ENCODE results near the gene LIN7A.
"Not testable (repeated sequence)": the region's sequence is repeated elsewhere in the genome, so short reads cannot be mapped to it uniquely, and the experiment has no call there.

Gene LIN7A

DNA sequence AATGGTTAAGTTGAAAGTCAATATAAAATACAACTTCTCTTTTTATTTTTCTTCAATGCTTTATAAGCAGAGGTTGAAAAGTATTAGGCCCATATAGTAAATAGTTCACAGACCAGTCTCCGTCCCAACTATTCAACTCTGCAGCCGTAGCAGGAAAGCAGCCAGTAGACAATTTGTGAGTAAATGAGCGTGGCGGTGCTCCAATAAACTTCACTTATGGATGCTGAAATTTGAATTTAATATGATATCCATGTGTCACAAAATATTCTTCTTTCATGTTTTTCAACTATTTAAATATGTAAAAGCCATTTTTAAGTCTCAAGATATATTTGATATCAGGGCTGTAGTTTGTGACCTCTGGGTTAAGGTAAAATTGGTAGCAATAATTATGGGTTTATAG, 17.7 kb downstream of the LIN7A start:
- no peak for DNase-seq (ENCODE audit: low read depth)

DNA sequence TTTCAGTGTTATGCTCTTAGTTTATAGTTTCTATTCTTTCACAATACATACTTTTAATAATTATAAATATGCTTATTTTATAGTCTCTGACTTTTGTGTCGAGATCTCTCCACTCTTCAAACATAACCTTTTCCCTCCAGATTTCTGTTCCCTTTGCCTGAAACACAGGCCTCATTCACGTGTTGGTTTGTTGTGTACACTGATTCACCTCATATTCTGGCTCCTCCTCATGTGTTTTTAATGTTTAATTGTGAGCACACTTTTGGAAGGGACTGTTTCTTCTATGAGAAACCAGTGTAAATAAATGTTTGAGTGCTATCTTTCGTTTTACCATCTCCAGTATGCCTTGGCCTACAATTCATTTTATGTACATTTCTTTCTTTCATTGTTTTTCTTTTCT, 20.1 kb downstream of the LIN7A start:
- DNase-seq (ENCODE audit: low read depth) = no peak

DNA sequence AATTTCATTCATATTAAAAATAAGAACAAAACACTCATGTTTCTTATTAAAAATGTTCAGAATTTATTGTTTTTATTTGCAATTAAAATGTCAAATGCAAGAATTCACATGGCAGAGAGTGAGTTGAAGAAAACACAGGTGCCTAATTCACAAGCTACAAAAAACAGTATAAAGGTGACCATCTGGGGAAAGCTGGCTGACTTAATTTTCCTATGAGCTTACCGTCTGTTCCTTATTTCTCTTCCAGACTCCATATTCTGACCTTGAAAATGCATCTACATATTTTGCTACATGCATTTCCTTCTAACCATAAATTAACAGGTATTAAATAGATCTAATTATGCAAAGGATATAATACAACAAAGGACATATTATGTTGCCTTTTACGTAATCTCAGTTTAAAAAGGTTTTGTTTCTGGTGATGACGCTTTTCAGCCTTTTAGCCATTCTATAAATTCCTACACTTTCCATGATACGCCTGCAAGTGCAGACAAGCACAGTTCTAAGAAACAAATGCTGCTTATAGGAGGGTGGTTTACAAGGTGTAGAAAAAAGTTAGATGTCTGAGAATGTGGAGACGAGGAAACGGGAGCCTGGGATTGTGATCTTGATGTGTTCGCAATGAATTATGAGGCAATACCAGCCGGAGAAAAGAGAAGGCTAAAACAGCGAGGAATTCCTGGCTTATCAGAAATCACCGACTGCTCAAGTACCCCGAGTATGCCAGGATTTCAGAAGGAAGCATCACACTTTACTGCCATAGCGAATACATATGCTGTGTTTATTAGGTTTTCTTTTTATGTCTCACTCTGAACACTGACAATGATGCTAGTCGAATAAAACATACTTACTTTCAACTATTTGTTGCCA, 24.6 kb downstream of the LIN7A start:
- no peak for DNase-seq (ENCODE audit: low read depth)

DNA sequence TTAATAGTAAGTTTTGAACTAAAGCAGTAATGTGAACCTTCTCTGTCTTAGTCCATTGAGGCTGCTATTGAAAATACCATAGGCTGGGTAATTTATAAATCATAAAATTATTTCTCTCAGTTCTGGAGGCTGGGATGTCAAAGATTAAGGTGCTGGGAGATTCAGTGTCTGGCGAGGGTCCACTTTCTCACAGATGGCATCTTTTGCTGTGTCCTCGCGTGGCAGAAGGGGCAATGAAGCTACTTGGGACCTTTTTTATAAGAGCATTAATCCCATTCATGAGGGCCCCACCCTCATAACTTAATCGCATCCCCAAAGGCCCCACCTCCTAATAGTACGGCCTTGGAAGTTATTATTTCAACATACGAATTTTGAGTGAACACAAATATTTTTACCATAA, 28.4 kb downstream of the LIN7A start:
- no peak for DNase-seq (ENCODE audit: low read depth)

DNA sequence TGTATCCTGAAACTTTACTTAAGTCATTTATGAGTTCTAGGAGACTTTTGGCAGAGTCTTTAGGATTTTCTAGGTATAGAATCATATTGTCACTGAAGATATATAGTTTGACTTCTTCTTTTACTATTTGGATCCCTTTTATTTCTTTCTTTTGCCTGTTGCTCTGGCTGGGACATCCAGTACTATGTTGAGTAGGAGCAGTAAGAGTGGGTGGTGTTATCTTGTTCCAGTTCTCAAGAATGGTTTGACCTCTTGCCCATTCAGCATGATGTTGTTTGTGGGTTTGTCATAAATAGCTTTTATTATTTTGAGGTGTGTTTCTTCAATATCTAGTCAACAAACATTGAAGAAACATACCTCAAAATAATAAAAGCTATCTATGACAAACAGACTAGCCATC, 35.0 kb downstream of the LIN7A start:
- DNase-seq (ENCODE audit: low read depth) = no peak

DNA sequence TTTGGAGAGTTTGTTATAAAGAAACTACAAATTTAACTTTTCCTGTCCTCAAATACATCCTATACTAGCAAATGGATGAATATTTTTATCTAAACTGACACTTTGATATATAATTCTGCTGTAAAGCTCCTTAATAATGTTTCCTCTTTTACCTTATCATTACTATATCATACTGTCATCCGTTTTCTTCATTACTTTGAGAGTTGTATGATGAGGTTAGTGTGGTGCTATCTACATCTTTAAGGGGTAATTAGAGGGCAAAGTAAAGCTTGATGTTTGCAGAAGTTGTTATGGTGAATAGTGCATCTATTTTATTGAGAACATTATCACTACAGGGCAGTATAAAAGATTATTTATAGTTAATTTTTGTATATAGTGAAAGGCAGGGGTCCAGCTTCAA, 36.1 kb downstream of the LIN7A start:
- no peak for DNase-seq (ENCODE audit: low read depth)

DNA sequence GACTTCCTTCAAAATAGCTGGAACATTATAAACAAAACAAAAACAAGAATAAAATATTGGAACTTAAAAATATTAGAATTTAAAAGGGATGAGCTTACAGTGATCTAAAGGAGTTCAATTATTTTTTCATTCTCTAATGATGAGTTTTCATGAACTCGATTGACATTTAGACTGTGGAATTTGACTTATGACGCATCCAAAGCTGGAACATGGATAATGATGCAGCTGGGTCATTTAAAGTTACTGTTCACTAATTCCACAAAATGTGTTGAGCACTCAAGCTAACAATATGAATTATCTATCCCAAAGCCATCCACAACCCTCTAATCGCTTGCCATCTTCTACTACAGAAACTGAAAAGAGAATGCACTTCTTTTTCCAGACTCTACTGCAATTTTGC, 42.5 kb downstream of the LIN7A start:
- no peak for DNase-seq (ENCODE audit: low read depth)

DNA sequence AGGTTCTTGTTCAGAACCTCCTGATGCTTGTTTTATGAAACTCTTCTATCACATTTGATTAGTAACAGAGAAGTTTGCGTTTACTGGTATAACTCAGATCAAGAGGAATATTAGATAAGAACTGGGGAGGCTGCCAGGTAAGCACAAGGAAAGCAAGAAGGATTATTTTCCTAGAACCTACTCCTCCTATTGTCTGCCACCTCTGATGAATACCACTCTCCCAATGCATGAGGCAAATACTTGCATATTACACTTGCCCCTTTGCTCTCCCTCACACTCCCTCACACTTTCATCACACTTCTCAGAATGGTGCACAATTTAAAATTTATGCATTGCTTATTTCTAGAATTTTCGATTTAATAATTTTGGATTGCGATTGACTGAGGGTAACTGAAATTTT, 43.6 kb downstream of the LIN7A start:
- no peak for DNase-seq (ENCODE audit: low read depth)

DNA sequence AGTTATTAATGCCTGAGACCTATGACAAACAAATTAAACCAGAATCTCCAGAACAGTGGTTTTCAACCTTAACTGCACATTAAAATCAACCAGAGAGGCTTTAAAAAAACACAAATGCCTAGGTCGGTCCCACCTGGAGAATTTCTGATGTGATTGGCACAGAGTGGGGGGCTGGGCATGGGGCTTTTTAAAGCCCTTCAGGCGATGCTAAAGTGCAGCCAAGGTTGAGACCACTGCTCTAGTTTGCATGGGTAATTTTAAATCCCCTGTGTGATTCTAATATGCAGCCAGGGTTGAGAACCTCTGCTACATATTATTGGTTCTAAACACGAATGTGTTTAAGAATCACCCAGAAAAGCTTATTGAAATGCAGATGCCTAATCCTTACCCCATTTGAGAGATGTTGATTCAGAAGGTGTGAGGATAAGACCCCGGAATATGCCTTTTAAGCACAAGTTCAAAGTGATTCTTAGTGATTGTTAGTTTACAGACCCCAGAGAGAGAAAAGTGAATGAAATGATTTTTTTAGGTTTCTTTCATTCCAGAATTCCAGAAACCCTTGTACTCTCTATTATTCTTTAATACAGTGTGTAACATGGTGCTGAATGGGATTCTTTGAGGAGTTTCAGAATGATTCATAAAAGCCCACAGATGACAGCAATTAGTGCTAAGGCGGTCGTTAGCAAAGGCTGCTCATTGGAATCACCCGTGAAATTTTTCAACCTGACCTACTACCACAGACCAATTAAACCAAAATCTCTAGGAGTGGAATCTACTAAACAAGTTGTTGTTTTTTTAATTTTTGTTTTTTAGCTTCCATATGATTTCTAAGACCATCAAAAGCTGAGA, 44.9 kb downstream of the LIN7A start:
- DNase-seq (ENCODE audit: low read depth) = no peak

DNA sequence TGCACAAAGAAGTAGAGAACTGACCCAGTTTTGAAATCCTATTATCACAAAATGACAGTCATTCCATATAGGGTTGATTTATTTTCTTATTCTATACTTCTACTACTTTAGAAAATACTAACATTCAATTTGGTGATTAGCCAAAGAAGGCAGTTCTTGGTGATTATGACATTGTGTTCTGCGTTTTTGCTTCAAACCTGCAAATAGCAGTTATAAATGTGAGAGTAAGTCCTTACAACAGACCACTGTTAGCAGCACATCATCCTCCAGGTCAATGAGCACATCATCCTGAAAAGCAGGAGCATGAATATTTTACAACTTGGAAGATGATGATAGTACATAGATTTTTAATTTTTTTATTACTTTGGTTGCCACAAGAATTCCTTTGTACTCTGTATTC, 53.1 kb downstream of the LIN7A start:
- no peak for DNase-seq (ENCODE audit: low read depth)

DNA sequence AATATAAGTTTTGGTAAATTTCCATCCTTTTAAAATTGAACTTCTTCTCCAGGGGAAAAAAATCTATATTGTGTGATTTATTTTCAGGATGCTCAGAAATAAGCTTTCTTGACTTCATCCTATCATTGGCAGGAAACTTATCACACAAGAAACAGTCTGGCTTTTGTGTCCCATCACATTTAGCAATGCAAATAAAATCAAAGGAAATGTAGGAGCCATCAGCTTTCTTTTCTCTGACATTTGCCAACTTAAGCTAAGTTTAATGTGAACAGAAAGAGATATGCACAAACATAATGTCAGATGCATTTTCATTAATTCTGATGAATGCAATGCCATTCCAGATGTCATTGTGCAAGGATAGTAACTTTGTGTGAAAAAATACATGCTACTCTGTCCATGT, 56.6 kb downstream of the LIN7A start:
- no peak for DNase-seq (ENCODE audit: low read depth)

DNA sequence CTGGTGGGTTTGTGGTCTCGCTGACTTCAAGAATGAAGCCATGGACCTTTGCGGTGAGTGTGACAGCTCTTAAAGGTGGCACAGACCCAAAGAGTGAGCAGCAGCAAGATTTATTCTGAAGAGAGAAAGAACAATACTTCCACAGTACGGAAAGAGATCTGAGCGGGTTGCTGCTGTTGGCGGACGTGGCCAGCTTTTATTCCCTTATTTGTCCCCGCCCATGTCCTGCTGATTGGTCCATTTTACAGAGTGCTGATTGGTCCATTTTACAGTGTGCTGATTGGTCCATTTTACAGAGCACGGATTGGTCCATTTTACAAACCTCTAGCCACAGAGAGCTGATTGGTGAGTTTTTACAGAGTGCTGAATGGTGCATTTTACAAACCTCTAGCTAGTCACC, 59.3 kb downstream of the LIN7A start:
- DNase-seq (ENCODE audit: low read depth) = not testable (repeated sequence)

DNA sequence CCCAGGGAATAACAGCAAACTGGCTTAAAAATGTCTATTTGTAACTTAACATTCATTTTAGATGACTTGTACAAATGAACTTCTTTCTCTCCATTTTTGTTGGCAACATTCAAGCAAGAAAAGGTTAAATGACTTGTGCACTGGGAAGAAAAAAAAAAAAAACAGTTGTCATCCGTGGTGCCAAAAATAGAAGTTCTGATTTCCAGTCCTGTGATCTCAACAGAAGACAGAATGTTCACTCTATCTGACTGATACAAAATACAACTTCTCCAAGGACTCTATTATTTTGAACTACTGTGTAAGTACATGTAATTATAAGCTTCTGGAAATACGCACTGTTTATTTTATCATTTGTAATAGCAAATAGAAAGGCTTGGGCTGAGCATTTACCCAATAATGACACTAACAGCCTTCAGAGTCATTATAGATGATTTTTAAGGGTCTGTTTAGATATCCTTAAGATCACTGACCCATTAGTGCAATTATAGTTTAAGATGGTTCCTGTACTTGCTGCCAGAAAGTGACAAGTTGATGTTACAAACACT, 59.9 kb downstream of the LIN7A start:
- no peak for DNase-seq (ENCODE audit: low read depth)

DNA sequence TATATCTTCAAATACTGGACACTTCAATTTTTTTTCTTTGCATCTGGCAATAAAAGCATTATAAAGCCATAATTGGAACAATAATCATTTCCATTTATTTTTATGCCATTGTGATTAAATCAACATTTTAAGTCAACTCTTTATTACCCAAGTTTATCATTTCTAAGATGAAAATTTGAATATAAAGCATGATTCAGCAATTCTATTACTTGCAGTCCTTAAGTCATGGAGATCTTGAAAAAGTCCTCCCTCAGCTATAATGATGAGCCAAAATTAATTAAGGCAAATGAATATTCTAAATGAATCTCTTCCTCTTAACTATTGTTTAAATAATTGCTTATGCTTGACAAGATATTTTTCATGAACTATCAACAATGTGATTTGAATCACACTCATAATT, 65.7 kb downstream of the LIN7A start:
- no peak for DNase-seq (ENCODE audit: low read depth)

DNA sequence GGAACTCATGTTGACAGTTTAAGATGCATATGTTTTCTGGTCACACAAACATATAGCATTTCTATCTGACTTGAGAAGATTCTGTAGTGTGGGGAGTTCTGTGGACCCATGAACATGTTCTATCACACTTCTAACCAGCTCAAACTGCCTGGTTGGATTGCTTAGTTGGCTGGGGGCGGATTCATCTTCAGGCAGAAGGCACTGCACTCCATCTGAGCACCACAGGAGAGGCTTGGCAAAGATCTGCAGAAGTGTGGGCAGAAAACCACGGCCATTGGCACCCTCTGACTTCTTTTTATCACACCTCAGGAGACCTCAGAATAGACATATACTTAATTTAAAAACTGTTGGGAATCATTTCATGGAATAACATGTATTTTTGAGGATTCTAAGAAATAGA, 68.5 kb downstream of the LIN7A start:
- DNase-seq (ENCODE audit: low read depth) = no peak

DNA sequence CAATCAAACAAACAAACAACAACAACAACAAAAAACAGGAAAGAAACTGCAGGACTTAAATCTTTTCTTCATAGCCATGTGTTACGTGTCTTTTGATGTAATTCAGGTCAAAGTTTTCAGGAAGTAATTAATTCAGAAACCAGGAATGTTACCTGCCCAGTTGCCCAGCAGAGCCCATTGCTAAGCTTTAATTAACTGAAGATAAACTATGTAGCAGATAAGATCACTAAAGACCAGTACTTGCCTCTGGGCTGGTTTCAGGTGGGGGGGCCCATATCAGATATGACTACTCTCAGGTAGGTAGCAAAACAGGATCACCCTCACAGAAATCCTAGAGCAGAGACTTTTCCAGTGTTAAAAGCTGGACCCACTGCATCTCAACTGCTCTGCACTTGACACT, 69.2 kb downstream of the LIN7A start:
- DNase-seq (ENCODE audit: low read depth) = no peak

DNA sequence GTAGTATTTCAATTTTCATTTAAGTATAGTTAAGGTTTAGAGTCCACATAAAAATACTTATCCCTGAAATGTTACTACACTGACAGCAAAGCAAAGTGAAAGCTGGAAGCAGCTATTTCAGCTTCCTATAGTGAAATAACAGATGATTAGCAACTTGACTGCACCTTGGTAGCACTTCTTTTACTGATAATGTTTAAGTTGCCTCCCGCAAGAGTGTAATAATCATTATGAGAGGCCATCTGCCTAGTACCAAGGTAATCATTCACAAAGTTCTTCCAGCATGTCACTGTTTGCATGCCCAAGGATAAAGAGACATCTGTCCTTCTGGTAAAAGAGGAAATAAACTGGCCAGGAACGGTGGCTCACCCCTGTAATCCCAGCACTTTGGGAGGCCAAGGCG, 69.8 kb downstream of the LIN7A start:
- no peak for DNase-seq (ENCODE audit: low read depth)

DNA sequence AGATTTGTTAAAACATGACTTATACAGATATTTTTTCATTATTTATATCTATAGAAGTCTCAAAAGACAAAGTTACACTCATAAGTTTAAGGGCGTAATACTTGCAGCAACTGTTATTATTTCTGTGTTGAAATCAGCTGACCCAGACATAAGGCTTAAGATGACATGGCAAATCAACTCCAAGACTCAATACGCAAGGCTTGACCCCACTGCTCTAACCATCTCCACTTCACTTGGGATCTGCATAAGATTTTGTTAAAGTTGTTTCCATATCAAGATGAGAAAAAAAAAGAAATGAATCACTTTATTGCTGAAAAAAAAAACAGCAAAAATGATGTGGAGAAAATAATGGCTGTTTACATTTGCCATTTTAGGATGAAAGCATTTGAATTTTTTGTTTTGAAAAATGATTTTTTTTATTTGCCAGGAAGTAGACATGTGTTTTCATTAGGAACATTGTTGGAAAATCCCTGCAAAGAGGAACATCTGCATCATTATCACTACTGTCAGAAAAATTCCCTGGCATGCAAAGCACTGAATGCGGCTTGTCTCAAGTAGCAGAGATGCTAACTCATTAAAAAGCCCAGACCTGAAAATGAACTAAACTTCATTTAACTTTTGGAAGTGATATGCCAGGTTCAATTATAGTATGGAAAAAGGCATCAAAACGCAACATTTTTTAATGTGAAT, 73.5 kb downstream of the LIN7A start:
- DNase-seq (ENCODE audit: low read depth) = no peak

DNA sequence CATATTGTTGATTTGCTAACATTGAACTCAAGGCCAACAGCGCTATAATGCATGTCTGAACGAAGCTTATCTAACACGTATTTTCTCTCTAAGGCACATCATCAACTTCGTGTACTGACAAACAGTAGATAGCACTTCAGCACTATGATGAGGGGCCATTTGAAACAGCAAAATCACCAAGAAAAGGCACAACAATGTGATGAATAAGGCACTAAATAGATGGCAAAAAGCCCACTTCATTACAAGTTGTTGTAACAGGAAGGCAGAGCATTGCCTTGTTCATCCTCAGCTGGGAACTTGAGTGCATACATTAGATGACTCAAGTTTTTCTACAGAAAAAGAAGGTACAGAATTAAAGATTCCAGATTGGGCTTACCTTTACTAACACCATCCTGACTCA, 75.2 kb downstream of the LIN7A start:
- DNase-seq (ENCODE audit: low read depth) = no peak

DNA sequence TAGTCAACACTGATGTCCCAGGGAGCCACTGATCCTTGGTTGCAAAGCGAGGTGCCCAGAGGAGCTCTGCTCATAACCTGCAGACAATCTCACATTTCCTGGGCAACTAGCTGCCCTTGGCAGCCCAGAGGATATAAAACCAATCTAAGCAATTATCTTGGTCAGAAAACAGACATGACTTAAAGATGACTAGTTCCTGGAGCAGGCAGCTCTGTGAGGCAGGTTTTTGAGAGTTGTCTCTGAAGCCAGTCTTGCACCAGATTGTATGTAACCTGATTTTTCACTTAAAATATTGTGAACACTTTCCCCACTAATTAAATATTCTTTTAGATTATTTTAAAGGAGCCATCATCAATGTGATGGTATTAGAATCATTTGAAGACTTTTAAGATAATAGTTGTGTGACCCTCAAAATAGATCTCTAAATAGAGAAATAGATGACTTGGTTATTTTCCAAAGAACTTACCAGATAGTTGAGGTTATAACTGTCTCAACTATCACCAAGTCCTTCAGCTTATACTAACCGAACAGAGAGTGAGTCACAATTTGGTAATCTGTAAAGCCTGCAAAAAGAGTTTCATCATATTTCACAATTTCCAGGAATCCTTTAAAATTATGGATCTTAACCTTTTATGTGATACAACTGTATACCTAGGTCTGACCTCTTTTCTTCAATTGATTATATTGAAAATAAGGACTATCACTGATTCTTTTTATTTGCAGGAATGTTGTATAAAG, 75.9 kb downstream of the LIN7A start:
- no peak for DNase-seq (ENCODE audit: low read depth)

DNA sequence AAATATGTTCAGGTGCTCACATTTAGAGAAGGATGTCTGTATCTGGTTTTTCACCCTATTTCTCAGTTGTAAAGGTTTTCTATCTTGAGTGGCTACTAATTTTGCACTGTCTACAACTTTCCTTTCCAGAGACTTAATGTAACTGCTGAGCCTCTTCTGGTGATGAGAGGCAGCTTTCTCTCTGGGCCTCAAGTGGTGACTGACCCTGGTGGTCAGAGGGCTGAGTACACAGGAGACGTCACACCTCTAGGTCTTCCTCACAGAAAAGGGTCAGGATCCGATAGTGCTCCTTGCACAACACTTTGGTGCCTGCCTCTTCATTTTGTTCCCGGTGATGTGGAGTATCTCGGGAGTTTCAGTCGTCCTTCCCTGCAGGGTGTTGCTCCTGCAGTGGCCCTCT, 76.8 kb downstream of the LIN7A start:
- no peak for DNase-seq (ENCODE audit: low read depth)

DNA sequence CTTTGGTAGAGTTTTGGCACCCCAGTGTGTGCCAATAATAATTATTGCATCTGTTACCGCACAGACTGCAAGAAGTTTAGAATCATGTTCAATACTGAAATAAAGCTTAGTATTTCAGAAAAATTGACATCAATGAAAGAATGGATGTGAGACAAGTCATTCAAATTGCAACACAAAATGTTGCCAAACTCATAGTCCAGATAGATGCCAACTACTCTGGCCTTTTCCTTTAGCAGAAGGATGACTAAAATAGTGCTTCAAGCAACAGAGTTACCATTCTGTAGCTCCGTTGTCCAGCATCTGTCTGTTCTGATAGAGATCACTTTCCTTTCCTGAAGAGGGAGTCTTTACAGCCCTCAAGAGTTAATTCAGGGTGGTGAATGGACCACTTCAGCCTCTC, 77.5 kb downstream of the LIN7A start:
- no peak for DNase-seq (ENCODE audit: low read depth)
